ENCODE results near the gene AFMID.

AFMID gene

DNA sequence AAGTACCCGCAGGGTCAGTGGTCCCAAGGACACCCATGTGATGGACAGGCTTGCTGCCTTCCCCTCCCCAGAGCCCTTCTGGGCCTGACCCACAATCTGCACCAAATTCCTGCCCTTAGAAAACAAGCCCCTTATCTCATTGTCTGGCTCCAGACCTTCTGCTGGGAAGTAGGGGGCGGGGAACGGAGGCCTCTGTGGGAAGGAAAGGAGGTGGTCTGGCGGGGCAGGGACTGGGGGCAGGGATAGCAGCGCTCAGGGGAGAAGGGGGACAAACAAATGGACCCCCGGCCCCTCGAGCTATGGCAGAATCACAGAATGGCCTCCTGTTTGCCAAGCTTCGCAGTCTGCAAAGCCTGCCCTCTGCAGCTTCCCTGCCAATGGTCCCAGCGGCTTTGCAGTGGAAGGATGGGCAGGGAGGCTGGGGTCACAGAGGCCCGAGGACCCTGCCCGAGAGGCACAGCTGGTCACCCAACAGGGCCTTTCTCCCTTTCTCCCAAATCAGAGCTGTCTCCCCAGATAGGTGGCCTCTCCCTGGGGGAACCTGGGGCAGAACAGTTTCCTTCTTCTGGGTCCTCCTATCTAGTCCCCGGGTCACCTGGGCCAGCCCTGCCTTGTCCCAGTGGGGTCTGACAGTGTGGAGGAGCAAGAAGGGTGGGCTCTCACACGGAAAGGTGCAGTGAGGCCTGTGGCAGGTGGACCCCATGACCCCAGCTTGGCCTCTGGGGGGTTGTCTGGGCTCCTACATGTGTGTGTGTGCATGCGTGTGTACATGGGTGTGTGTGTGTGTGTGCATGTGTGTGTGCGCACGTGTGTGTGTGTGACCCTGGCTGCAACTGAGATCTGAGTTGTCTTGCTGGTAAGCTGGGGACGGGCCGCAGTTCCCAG, 69.8 kb downstream of the AFMID start:
- no peak for DNase-seq
